Kidney (tissue), 14 donors: Measurements from ENCODE around the gene RGL2. TPM values are rescaled to one million over a fixed set of nuclear protein-coding genes. Genes with fewer than 3 reads are reported as not detected.
"Not testable (repeated sequence)": the region's sequence is repeated elsewhere in the genome, so short reads cannot be mapped to it uniquely, and the experiment has no call there.

Experiments used
- DNase-seq, 5 donors: peaks; one replicate each; pipeline ENCODE4 v3.0.0-alpha.2; 2013 to 2020
- FAIRE-seq: peaks from 2 replicates; lab custom pipeline; 2012; peaks lifted over from hg19 to GRCh38; lab: Jason Lieb, UNC
- H3K27ac ChIP-seq, 2 donors: one replicate each; pipeline ENCODE4 v1.7.0; 2013; ENCODE audit warnings: low read depth in 2 of 2, low read length in 2 of 2, inconsistent platforms in 1 of 2
- H3K27me3 ChIP-seq: one replicate; pipeline ENCODE4 v1.7.1; 2013; ENCODE audit warnings: low read length, inconsistent platforms; ENCODE audit not compliant: control insufficient read depth, insufficient read depth
- H3K36me3 ChIP-seq, 3 donors: one replicate each; pipeline versions ENCODE4 v1.7.0 to v1.7.1; 2013; ENCODE audit warnings: low read length in 3 of 3, control low read depth in 1 of 3, inconsistent platforms in 1 of 3; ENCODE audit not compliant: insufficient read depth in 3 of 3, control insufficient read depth in 2 of 3
- H3K4me1 ChIP-seq, 3 donors: one replicate each; pipeline versions ENCODE4 v1.7.0 to v1.7.1; 2013; ENCODE audit warnings: low read length in 3 of 3, inconsistent platforms in 1 of 3, low read depth in 1 of 3; ENCODE audit not compliant: control insufficient read depth in 2 of 3, insufficient read depth in 2 of 3
- H3K4me3 ChIP-seq, 3 donors: one replicate each; pipeline versions ENCODE4 v1.7.0 to v1.8.1; 2013; ENCODE audit warnings: low read length in 3 of 3, control low read depth in 1 of 3, inconsistent platforms in 1 of 3
- H3K9ac ChIP-seq, 3 donors: one replicate each; pipeline versions ENCODE4 v1.7.0 to v1.7.1; 2013; ENCODE audit warnings: low read length in 3 of 3, control low read depth in 1 of 3, inconsistent platforms in 1 of 3
- H3K9me3 ChIP-seq, 3 donors: one replicate each; pipeline versions ENCODE4 v1.7.0 to v1.7.1; 2013; ENCODE audit warnings: low read length in 3 of 3, control low read depth in 1 of 3, inconsistent platforms in 1 of 3; ENCODE audit not compliant: control insufficient read depth in 2 of 3, insufficient read depth in 1 of 3
- CTCF ChIP-seq: IDR thresholded peaks from 3 replicates; pipeline ENCODE4 v1.5.1; 2012; ENCODE audit warnings: mild to moderate bottlenecking, moderate library complexity, borderline replicate concordance; ENCODE audit not compliant: insufficient read depth; ENCODE audit errors: extremely low read depth
- intact Hi-C: fragments of 100-400 bp; cut with DNase I; formaldehyde crosslinking; loops from one replicate; pipeline ENCODE4 v1.11.1; 2022
- polyA plus RNA-seq: library from polyadenylated mRNA; stranded (reverse); fragments of 350-450 nt; fragmentation: Illumina TruSeq; extraction: RNeasy Lipid Tissue Mini Kit (QIAGEN cat#74804); gene quantifications from one replicate; pipeline ENCODE4 v1.2.3, GENCODE V29; 2014; ENCODE audit warnings: low read depth, low replicate concordance; ENCODE audit not compliant: insufficient read depth
- total RNA-seq: library from RNA; stranded (reverse); fragmentation: NEBNext Ultra II Directional; extraction: Animal tissue kit (Norgen Biotek cat#: 25700); gene quantifications from one replicate; pipeline ENCODE4 v1.2.1, GENCODE V29; 2021
- donor health status: control.
- donor health status: control.
- donor health status: control.
- donor health status: control.
- donor health status: control.
- donor health status: DM: yes; HTN: yes; CAD: no.
- donor health status: Normal renal cell carcinoma (clear cell type).

RGL2 gene
- total and polyA plus RNA-seq, 2 donors from 2014 or later, result 56.2 to 92.4 TPM

GRCh38 chr6:33276864-33277662 lies 21.7 kb downstream of the RGL2 start, which contains the start of gene B3GALT4:
B3GALT4 (plus strand) TSS chr6:33277123; CDS start chr6:33277420, 297 bp downstream.
- Histone ChIP-seq H3K9ac (peak within 1 kb of the TSS; percentile 17 to 52 (median 21)), H3K9me3 (no peaks in the 10 kb centered on the region), H3K27ac (peak within 1 kb of the TSS; percentile 75 to 81), H3K27me3 (no peaks in the 10 kb centered on the region), H3K36me3 (peaks cover 9 to 28% (median 19%) of the 10 kb centered on the region in 3 donors), H3K4me3 (peak within 1 kb of the TSS; percentile 59 to 65 (median 62)), H3K4me1 (peaks cover 6 to 30% (median 16%) of the 10 kb centered on the region in 3 donors)
- TF ChIP-seq CTCF, result no peak
- intact Hi-C loops, result no loop called here
- DNase-seq (peak; percentile 83 to 94 (median 91)), FAIRE-seq (no peak)

- Histone ChIP-seq H3K36me3 (peaks cover 9 to 26% (median 19%) of the 10 kb centered on the region in 3 donors), H3K4me1 (peaks cover 6 to 30% (median 16%) of the 10 kb centered on the region in 3 donors)
- no peak for FAIRE-seq
Measured at GRCh38 chr6:33276581-33276863, 22.2 kb downstream of the RGL2 start.

GRCh38 chr6:33275795-33276580 lies 22.8 kb downstream of the RGL2 start:
- H3K9me3 ChIP-seq, intact Hi-C loops, DNase-seq, H3K27me3 ChIP-seq, H3K27ac ChIP-seq, FAIRE-seq: not testable (repeated sequence)
- peak overlapping the region in 2 of 3 donors; percentile 21 to 27 for H3K9ac ChIP-seq
- peak overlapping the region in 1 of 3 donors; percentile 65 for H3K4me3 ChIP-seq
- peaks cover 6 to 30% (median 16%) of the 10 kb centered on the region in 3 donors for H3K4me1 ChIP-seq
- H3K36me3 ChIP-seq, result peaks cover 6 to 23% (median 19%) of the 10 kb centered on the region in 3 donors

More at GRCh38 chr6:33276581-33276863, 22.2 kb downstream of the RGL2 start:
- Histone ChIP-seq H3K9ac (peak overlapping the region; percentile 17 to 27 (median 21)), H3K4me3 (peak overlapping the region; percentile 59 to 65 (median 62)), H3K9me3 (no peaks in the 10 kb centered on the region), H3K27me3 (no peaks in the 10 kb centered on the region), H3K27ac (peak overlapping the region in 1 of 2 donors; percentile 81)
- no peak for DNase-seq
- intact Hi-C loops, result no loop called here
- no peak for TF ChIP-seq CTCF
